Hematopoietic multipotent progenitor cell treated with erythropoietin and hydrocortisone succinate and interleukin-3 and kit ligand, for 17 days (in vitro differentiated cells): ENCODE results near the gene ZNF394.
"Not testable (repeated sequence)": the region's sequence is repeated elsewhere in the genome, so short reads cannot be mapped to it uniquely, and the experiment has no call there.

Experiments
- DNase-seq: peaks from one replicate; pipeline ENCODE4 v3.0.0-alpha.2; 2015; ENCODE audit warnings: low spot score

ZNF394 gene

GRCh38 chr7:99499721-99500636, at the start of gene ZNF394:
TSS of gene ZNF394 (minus strand) at chr7:99500281. CDS start at chr7:99500093, 188 bp downstream.
- DNase-seq: peak; percentile 94

GRCh38 chr7:99549545-99549944, 49.5 kb upstream of the ZNF394 start:
- not testable (repeated sequence) for DNase-seq

GRCh38 chr7:99545308-99545707, 45.2 kb upstream of the ZNF394 start:
- DNase-seq: not testable (repeated sequence)

GRCh38 chr7:99543916-99544315, 43.8 kb upstream of the ZNF394 start:
- no peak for DNase-seq

GRCh38 chr7:99543081-99543671, 43.1 kb upstream of the ZNF394 start:
- DNase-seq: no peak

GRCh38 chr7:99541212-99541611, 41.1 kb upstream of the ZNF394 start:
- no peak for DNase-seq

- no peak for DNase-seq
These were observed 40.5 kb upstream of the ZNF394 start for GRCh38 chr7:99540542-99540941.

- no peak for DNase-seq
These were observed 39.2 kb upstream of the ZNF394 start for GRCh38 chr7:99539213-99539811.

GRCh38 chr7:99535667-99536066, 35.6 kb upstream of the ZNF394 start:
- DNase-seq: no peak

GRCh38 chr7:99531354-99531765, 31.3 kb upstream of the ZNF394 start:
- no peak for DNase-seq

- peak; percentile 46 for DNase-seq
These were observed 25.8 kb upstream of the ZNF394 start for GRCh38 chr7:99525713-99526440.

GRCh38 chr7:99521399-99521798, 21.3 kb upstream of the ZNF394 start:
- DNase-seq: no peak

- DNase-seq: no peak
These were observed 14.0 kb upstream of the ZNF394 start for GRCh38 chr7:99514050-99514449.

- no peak for DNase-seq
These were observed 5.2 kb upstream of the ZNF394 start for GRCh38 chr7:99505324-99505662.

- peak; percentile 97 for DNase-seq
These were observed 4.7 kb upstream of the ZNF394 start, which contains the start of gene ZKSCAN5 for GRCh38 chr7:99504603-99505323. TSS of gene ZKSCAN5 (plus strand) at chr7:99504662. CDS start at chr7:99506045, 1,383 bp downstream.

GRCh38 chr7:99504281-99504602, 4.2 kb upstream of the ZNF394 start:
- no peak for DNase-seq

GRCh38 chr7:99501236-99501635, 1.2 kb upstream of the ZNF394 start:
- peak; percentile 25 for DNase-seq

GRCh38 chr7:99500637-99501009, 542 bp upstream of the ZNF394 start:
- DNase-seq: no peak

GRCh38 chr7:99499371-99499720, 735 bp downstream of the ZNF394 start:
- DNase-seq: no peak

GRCh38 chr7:99498546-99498944, 1.5 kb downstream of the ZNF394 start:
- DNase-seq: no peak

GRCh38 chr7:99497766-99498545, 2.1 kb downstream of the ZNF394 start:
- no peak for DNase-seq
